IPS DF 6.9 (cell line): ENCODE results near the gene SLC7A1.
"Not testable (repeated sequence)": the region's sequence is repeated elsewhere in the genome, so short reads cannot be mapped to it uniquely, and the experiment has no call there.

Source experiments
- DNase-seq: peaks from one replicate; pipeline ENCODE4 v3.0.0-alpha.2; 2013; ENCODE audit warnings: low read depth, low spot score
- H3K27ac ChIP-seq: one replicate; pipeline ENCODE4 v1.5.1; 2013; ENCODE audit warnings: low read length, control low read depth
- H3K27me3 ChIP-seq: 2 replicates; pipeline ENCODE4 v1.6.1; 2013; ENCODE audit warnings: mild to moderate bottlenecking, low read length; ENCODE audit not compliant: control insufficient read depth, insufficient read depth
- H3K36me3 ChIP-seq: 2 replicates; pipeline ENCODE4 v1.6.1; 2013; ENCODE audit warnings: low read length; ENCODE audit not compliant: control insufficient read depth, insufficient read depth
- H3K4me1 ChIP-seq: 2 replicates; pipeline ENCODE4 v1.6.1; 2013; ENCODE audit warnings: low read length; ENCODE audit not compliant: control insufficient read depth, insufficient read depth
- H3K4me3 ChIP-seq: 2 replicates; pipeline ENCODE4 v1.5.1; 2013; ENCODE audit warnings: mild to moderate bottlenecking, low read length
- H3K9me3 ChIP-seq: 2 replicates; pipeline ENCODE4 v1.6.1; 2013; ENCODE audit warnings: low read length, inconsistent platforms; ENCODE audit not compliant: control insufficient read depth, insufficient read depth
- WGBS: extraction: QIAGEN DNeasy Blood & Tissue Kit; methylation state at CpG from one replicate; pipeline ENCODE4 v1.1.7; 2013; ENCODE audit warnings: mixed read lengths, missing lambda C conversion rate; ENCODE audit not compliant: insufficient read length, insufficient coverage; 5-methylcytosine and 5-hydroxymethylcytosine counted together

Gene SLC7A1

GRCh38 chr13:29595380-29596063 lies at the start of gene SLC7A1:
Gene SLC7A1 (minus strand): TSS chr13:29595688. CDS start chr13:29536188, 59,500 bp downstream.
- no peaks in the 10 kb centered on the region for H3K4me1 ChIP-seq
- H3K9me3 ChIP-seq, result no peaks in the 10 kb centered on the region
- peak; percentile 60 for DNase-seq
- H3K27ac ChIP-seq, result no peak within 1 kb of the TSS
- H3K27me3 ChIP-seq, result no peaks in the 10 kb centered on the region
- peak within 1 kb of the TSS; percentile 91 for H3K4me3 ChIP-seq
- WGBS, result no CpG with 5 or more reads among the region's 98 CpGs
- no peaks in the 10 kb centered on the region for H3K36me3 ChIP-seq

DNA sequence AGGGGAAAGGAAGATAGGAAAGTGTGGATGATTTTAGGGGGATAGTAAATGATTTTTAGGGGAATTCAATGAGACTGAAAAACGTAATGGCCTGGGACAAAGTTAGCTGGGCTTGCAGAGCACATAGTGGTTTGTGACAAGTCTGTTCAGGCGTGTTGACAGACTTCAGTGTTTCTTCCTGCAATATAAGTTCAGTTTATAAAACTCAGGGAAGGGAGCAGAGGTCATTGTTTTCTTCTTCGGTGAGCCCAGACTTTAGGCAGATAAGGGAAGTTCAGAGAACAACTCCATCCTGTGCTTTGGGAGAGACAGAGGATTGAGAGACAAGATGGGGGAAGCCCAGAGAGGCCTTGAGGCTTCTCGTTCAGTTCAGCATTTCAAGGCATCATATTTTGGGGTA lies 45.2 kb upstream of the SLC7A1 start:
- no peak for DNase-seq
- no peak overlapping the region for H3K4me3 ChIP-seq
- H3K9me3 ChIP-seq, result no peaks in the 10 kb centered on the region
- H3K4me1 ChIP-seq, result no peaks in the 10 kb centered on the region
- H3K27me3 ChIP-seq, result no peaks in the 10 kb centered on the region
- H3K27ac ChIP-seq, result no peak overlapping the region
- H3K36me3 ChIP-seq, result no peaks in the 10 kb centered on the region
- WGBS, result no CpG with 5 or more reads among the region's 4 CpGs

- H3K36me3 ChIP-seq, H3K9me3 ChIP-seq, H3K27me3 ChIP-seq, H3K4me1 ChIP-seq, DNase-seq, H3K27ac ChIP-seq, H3K4me3 ChIP-seq: not testable (repeated sequence)
- WGBS, result no CpG with 5 or more reads among the region's 4 CpGs
These were observed 41.3 kb upstream of the SLC7A1 start for GRCh38 chr13:29636831-29637230.

- H3K27me3 ChIP-seq, result no peaks in the 10 kb centered on the region
- H3K36me3 ChIP-seq, result no peaks in the 10 kb centered on the region
- H3K9me3 ChIP-seq, result no peaks in the 10 kb centered on the region
- H3K4me3 ChIP-seq, result no peak overlapping the region
- no peak for DNase-seq
- H3K27ac ChIP-seq, result no peak overlapping the region
- WGBS, result no CpG with 5 or more reads among the region's 5 CpGs
- H3K4me1 ChIP-seq, result no peaks in the 10 kb centered on the region
These were observed 29.5 kb upstream of the SLC7A1 start for GRCh38 chr13:29624997-29625396.

GRCh38 chr13:29621841-29622240 lies 26.4 kb upstream of the SLC7A1 start:
- Histone ChIP-seq H3K4me1 (no peaks in the 10 kb centered on the region), H3K27ac (no peak overlapping the region), H3K36me3 (no peaks in the 10 kb centered on the region), H3K9me3 (no peaks in the 10 kb centered on the region), H3K27me3 (no peaks in the 10 kb centered on the region), H3K4me3 (no peak overlapping the region)
- WGBS, result no CpG with 5 or more reads among the region's 7 CpGs
- no peak for DNase-seq

- no peaks in the 10 kb centered on the region for H3K9me3 ChIP-seq
- H3K36me3 ChIP-seq, result no peaks in the 10 kb centered on the region
- no peak for DNase-seq
- H3K27me3 ChIP-seq, result no peaks in the 10 kb centered on the region
- no peak overlapping the region for H3K27ac ChIP-seq
- WGBS, result no CpG with 5 or more reads among the region's 4 CpGs
- no peaks in the 10 kb centered on the region for H3K4me1 ChIP-seq
- no peak overlapping the region for H3K4me3 ChIP-seq
These were observed 25.7 kb upstream of the SLC7A1 start for GRCh38 chr13:29621051-29621800.

DNA sequence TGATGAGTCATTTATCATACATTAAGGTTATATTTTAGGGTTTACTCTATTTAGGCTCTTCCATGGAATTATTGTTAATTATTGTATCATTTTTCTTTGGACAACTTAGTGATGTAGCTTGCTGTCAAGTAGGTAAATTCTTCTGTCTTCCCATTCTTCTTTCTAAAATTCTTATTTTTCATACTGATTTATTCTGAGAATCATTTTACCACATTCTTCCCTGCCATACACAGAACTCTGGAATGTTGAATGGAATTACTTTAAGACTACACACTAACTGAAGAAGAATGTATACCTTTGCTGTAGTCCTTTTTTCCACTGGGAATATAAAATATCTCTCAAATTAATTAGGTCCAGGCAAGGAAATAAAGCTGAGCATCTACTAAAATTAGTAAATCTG lies 24.5 kb upstream of the SLC7A1 start:
- no peaks in the 10 kb centered on the region for H3K27me3 ChIP-seq
- no peaks in the 10 kb centered on the region for H3K4me1 ChIP-seq
- no peak for DNase-seq
- H3K9me3 ChIP-seq, result no peaks in the 10 kb centered on the region
- H3K36me3 ChIP-seq, result no peaks in the 10 kb centered on the region
- no peak overlapping the region for H3K4me3 ChIP-seq
- no peak overlapping the region for H3K27ac ChIP-seq

DNA sequence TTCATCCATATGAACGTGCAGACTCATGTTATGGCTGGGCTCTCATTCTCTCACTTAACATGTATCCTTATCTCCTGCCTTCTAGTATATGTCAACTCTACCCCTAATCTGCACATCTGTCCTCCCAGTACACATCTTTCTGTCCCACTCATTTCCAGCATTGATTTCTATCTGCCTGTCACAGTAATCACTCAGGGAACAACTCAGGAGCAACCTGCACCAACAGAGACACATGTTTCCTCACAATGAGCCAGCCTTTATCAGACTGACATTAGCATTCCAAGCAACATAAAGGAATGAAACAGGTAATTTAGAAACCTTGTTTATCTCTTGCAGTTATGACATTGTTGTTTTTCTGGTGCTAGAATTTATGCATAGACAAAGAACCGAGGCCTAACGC lies 17.6 kb upstream of the SLC7A1 start:
- Histone ChIP-seq H3K36me3 (no peaks in the 10 kb centered on the region), H3K9me3 (no peaks in the 10 kb centered on the region), H3K4me3 (no peak overlapping the region), H3K27ac (no peak overlapping the region), H3K4me1 (no peaks in the 10 kb centered on the region), H3K27me3 (no peaks in the 10 kb centered on the region)
- no CpG with 5 or more reads among the region's 3 CpGs for WGBS
- DNase-seq, result no peak

DNA sequence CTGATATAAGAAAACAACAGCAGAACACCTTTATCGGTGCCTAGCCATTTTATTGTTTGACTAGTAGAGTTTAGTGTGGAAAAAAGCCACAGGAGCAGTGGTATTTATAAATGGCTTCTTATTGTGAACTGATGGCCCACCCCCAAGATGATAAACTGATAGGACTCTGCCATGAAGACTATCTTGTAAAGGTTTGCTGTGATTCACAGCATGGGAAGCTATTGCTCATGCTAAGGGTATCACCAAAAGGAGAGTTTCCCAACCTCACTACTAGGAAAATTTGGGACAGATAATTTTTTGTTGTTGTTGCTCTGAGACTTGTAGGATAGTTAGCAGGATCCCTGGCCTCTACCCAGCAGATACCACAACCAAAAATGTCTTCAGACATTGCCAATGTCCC lies 12.0 kb upstream of the SLC7A1 start:
- Histone ChIP-seq H3K9me3 (no peaks in the 10 kb centered on the region), H3K36me3 (no peaks in the 10 kb centered on the region), H3K4me1 (no peaks in the 10 kb centered on the region), H3K27me3 (no peaks in the 10 kb centered on the region), H3K27ac (no peak overlapping the region), H3K4me3 (no peak overlapping the region)
- WGBS, result no CpG with 5 or more reads among the region's 1 CpG
- no peak for DNase-seq

GRCh38 chr13:29605860-29606526 lies 10.5 kb upstream of the SLC7A1 start:
- no peaks in the 10 kb centered on the region for H3K36me3 ChIP-seq
- H3K27me3 ChIP-seq, result no peaks in the 10 kb centered on the region
- no peaks in the 10 kb centered on the region for H3K9me3 ChIP-seq
- no CpG with 5 or more reads among the region's 8 CpGs for WGBS
- no peaks in the 10 kb centered on the region for H3K4me1 ChIP-seq
- no peak overlapping the region for H3K4me3 ChIP-seq
- no peak overlapping the region for H3K27ac ChIP-seq
- DNase-seq, result no peak
